ENCODE measurements around the gene FOXD2. TPM values are rescaled to one million over a fixed set of nuclear protein-coding genes. Genes with fewer than 3 reads are reported as not detected.

The FOXD2 gene
- total RNA-seq, 4 donors from 2014 or later = 0.34 to 0.39 (median 0.38) TPM; not detected in 1

- H3K4me1 ChIP-seq = peaks cover 64% of the 10 kb centered on the region
- peaks cover 96% of the 10 kb centered on the region for H3K27me3 ChIP-seq
- TF ChIP-seq EP300 (IDR thresholded peaks at IDR 0.05) (no peak), CTCF (IDR thresholded peaks at IDR 0.05) (no peak)
- no peaks in the 10 kb centered on the region for H3K36me3 ChIP-seq
- H3K9me3 ChIP-seq = no peaks in the 10 kb centered on the region
- DNase-seq (ENCODE audit: low spot score in 2 of 2) = no peak
- H3K27ac ChIP-seq = peak overlapping the region; percentile 69
- WGBS = 3% methylated on average over 6 of the region's 46 CpGs
- H3K4me3 ChIP-seq = peak overlapping the region; percentile 63
These were observed 831 bp upstream of the FOXD2 start for GRCh38 chr1:47436979-47437446.

DNA sequence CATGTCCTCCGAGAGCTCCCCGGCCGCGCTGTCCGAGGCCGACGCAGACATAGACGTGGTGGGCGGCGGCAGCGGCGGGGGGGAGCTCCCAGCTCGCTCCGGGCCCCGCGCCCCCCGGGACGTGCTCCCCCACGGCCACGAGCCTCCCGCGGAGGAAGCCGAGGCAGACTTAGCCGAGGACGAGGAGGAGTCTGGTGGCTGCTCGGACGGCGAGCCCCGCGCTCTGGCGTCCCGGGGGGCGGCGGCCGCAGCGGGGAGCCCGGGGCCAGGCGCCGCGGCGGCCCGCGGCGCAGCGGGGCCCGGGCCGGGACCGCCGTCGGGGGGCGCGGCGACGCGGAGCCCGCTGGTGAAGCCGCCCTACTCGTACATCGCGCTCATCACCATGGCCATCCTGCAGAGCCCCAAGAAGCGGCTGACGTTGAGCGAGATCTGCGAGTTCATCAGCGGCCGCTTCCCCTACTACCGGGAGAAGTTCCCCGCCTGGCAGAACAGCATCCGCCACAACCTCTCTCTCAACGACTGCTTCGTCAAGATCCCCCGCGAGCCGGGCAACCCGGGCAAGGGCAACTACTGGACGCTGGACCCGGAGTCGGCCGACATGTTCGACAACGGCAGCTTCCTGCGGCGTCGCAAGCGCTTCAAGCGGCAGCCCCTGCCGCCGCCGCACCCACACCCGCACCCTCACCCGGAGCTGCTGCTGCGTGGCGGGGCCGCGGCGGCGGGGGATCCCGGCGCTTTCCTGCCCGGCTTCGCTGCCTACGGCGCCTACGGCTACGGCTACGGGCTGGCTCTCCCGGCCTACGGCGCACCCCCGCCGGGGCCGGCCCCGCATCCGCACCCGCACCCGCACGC, 547 bp downstream of the FOXD2 start:
- H3K4me3 ChIP-seq = peak overlapping the region; percentile 63
- TF ChIP-seq CTCF (IDR thresholded peaks at IDR 0.05) (no peak), POLR2A (IDR thresholded peaks at IDR 0.05) (no peak), EP300 (IDR thresholded peaks at IDR 0.05) (no peak), POLR2AphosphoS5 (IDR thresholded peaks at IDR 0.05) (no peak)
- DNase-seq (ENCODE audit: low spot score in 2 of 2) = no peak
- no peaks in the 10 kb centered on the region for H3K36me3 ChIP-seq
- H3K27me3 ChIP-seq = peaks cover 96% of the 10 kb centered on the region
- H3K4me1 ChIP-seq = peaks cover 50% of the 10 kb centered on the region
- under 1% methylated on average over 30 of the region's 117 CpGs for WGBS
- H3K9me3 ChIP-seq = no peaks in the 10 kb centered on the region
- no peak overlapping the region for H3K27ac ChIP-seq

- peak overlapping the region; percentile 63 for H3K4me3 ChIP-seq
- no peaks in the 10 kb centered on the region for H3K9me3 ChIP-seq
- H3K27ac ChIP-seq = no peak overlapping the region
- no peak for DNase-seq (ENCODE audit: low spot score in 2 of 2)
- peaks cover 48% of the 10 kb centered on the region for H3K4me1 ChIP-seq
- WGBS = 37% methylated on average over 33 of the region's 86 CpGs
- TF ChIP-seq CTCF (IDR thresholded peaks at IDR 0.05) (no peak), EP300 (IDR thresholded peaks at IDR 0.05) (no peak), POLR2A (IDR thresholded peaks at IDR 0.05) (no peak), POLR2AphosphoS5 (IDR thresholded peaks at IDR 0.05) (no peak)
- peaks cover 96% of the 10 kb centered on the region for H3K27me3 ChIP-seq
- no peaks in the 10 kb centered on the region for H3K36me3 ChIP-seq
These were observed 1.4 kb downstream of the FOXD2 start for GRCh38 chr1:47439017-47439818.

GRCh38 chr1:47439819-47440598, 2.2 kb downstream of the FOXD2 start:
- Histone ChIP-seq H3K4me3 (peak overlapping the region; percentile 63), H3K9me3 (no peaks in the 10 kb centered on the region), H3K4me1 (peaks cover 48% of the 10 kb centered on the region), H3K36me3 (no peaks in the 10 kb centered on the region), H3K27me3 (peaks cover 96% of the 10 kb centered on the region), H3K27ac (no peak overlapping the region)
- no peak for TF ChIP-seq POLR2A (IDR thresholded peaks at IDR 0.05)
- TF ChIP-seq CTCF (IDR thresholded peaks at IDR 0.05) = no peak
- TF ChIP-seq EP300 (IDR thresholded peaks at IDR 0.05) = no peak
- TF ChIP-seq POLR2AphosphoS5 (IDR thresholded peaks at IDR 0.05) = no peak
- no peak for DNase-seq (ENCODE audit: low spot score in 2 of 2)
- WGBS = 65% methylated on average over 20 of the region's 20 CpGs
